AG09309 (cell line): Measurements from ENCODE around the gene PDE4D.

Experiments used
- DNase-seq: peaks from one replicate; pipeline ENCODE4 v3.0.0-alpha.2; 2010; ENCODE audit warnings: low read depth
- H3K4me3 ChIP-seq: 2 replicates; pipeline ENCODE4 v1.5.1; 2011; ENCODE audit warnings: mild to moderate bottlenecking, low read depth, low read length, moderate library complexity; ENCODE audit not compliant: control insufficient read depth
- TF ChIP-seq, protein P1 (sequence below): IDR thresholded peaks from 2 replicates; pipeline ENCODE4 v1.5.1; 2011; ENCODE audit warnings: mild to moderate bottlenecking, low read depth, low read length, inconsistent platforms; ENCODE audit not compliant: insufficient read depth, control insufficient read depth; ENCODE audit errors: missing control alignments

Gene PDE4D

DNA sequence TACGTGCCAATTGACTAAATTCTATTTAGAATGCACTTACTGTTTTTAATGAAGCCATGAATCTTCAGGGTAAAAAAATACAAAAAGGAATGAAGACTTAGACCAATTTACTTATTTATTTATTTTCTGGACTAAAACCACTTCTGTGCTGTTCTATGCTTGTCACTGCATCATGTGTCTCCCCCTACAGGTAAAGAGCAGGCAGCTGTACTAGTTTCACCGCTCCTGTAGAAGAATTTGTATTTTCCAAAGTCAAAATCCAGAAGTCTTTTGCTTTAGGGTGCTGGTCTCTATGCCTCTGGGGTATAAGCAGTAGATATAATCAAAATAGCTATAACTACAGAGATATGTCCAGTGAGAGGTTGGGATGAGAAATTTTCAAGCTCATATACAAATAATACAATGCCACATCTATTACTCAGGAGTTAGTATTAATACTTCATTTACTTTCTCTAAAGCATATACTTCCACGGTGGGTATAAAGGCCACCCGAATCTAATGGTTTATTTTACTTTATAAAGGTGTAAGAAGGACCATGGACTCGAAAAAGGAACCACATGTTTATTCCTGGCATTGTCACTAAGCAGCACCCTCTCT is 719.2 kb downstream of the PDE4D start:
- TF ChIP-seq, protein P1, sequence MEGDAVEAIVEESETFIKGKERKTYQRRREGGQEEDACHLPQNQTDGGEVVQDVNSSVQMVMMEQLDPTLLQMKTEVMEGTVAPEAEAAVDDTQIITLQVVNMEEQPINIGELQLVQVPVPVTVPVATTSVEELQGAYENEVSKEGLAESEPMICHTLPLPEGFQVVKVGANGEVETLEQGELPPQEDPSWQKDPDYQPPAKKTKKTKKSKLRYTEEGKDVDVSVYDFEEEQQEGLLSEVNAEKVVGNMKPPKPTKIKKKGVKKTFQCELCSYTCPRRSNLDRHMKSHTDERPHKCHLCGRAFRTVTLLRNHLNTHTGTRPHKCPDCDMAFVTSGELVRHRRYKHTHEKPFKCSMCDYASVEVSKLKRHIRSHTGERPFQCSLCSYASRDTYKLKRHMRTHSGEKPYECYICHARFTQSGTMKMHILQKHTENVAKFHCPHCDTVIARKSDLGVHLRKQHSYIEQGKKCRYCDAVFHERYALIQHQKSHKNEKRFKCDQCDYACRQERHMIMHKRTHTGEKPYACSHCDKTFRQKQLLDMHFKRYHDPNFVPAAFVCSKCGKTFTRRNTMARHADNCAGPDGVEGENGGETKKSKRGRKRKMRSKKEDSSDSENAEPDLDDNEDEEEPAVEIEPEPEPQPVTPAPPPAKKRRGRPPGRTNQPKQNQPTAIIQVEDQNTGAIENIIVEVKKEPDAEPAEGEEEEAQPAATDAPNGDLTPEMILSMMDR = peak; percentile 89
- DNase-seq = peak; percentile 53
- no peak overlapping the region for H3K4me3 ChIP-seq

DNA sequence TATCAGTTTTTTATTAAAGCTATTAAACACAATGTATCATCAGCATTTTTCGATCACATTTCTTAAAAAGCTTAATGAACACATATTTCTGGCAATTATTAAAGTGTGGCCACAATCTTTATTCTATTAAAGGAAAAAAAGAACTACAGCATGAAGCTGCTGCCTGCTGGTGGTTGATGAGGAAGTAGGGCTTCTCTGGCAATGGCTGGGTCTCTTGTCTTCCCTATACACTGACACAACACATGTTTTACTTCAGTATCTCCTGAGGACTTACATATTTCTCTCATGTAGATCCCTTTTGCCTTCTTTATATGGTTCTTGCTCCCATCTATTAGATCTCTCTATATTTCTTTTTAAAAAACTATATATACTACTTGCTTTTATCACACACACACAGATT is 719.9 kb downstream of the PDE4D start:
- H3K4me3 ChIP-seq = no peak overlapping the region
- no peak for DNase-seq
- TF ChIP-seq, protein P1 = no peak

DNA sequence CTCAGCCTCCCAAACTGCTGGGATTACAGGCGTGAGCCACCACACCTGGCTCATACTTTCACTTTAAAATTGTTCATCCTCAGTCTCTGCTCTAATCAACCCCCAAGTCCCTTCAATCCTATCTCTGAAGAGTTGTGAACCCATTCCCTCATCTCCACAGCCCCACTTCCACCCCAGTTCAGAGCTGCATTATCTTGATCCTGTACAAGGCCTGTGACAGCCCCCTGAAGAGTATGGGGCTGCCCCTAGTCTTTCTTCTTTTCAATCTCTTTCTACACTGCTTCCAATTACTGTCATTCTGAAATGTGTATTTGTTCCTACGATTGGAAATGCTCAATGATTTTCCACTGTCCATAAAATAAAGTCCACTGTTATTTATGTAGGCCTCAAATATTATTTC is 722.4 kb downstream of the PDE4D start:
- TF ChIP-seq, protein P1 = no peak
- no peak for DNase-seq
- H3K4me3 ChIP-seq = no peak overlapping the region

DNA sequence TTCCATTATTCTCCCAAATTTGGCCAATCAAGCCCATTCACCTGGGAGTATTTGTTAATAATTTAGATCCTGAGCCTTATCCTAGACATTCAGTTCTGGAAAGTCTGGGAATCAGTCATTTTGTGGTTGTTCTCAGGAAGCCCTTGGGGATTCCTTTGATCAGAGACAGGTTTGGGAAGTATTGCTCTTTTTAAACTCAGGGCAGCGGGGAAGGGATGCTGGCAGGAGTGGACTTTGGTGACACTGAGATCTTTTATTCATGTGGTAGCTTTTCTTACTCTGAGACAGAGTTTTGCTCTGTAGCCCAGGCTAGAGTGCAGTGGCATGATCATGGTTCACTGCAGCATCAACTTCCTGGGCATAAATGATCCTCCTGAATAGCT is 723.8 kb downstream of the PDE4D start:
- DNase-seq = no peak

DNA sequence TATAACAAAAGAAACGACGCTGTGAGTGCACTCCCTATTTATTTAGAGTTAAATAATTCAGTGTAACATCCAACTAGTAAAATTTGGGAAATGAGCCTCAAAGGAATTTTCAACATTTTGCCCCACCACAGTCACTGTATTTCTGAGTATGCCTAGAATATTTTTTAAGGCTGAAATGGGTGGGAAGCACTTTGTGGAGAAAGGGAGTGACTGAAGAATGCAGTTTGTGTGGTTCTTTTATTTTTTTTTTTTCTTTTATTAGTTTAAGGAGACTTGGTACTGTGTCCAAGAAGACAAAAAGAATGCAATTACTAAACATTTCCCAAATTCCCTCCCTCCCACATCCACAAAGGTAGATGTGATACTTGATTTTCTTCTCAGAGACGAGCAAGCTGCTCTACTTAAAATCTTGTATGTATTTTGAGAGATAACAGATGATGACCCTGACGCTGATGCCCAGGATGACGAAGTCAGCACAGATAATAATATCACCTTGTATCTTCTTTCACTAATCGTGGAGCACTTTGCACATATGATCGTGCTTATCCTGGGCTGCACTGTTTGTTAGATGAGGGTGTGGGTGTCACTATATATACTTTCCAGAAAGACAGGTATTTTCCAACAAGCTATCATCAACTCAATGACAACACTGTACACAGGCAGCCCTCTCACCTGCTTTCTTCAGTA is 724.3 kb downstream of the PDE4D start:
- TF ChIP-seq, protein P1 = no peak

More for the DNA sequence above, 723.8 kb downstream of the PDE4D start:
- H3K4me3 ChIP-seq = no peak overlapping the region
- TF ChIP-seq, protein P1 = no peak

DNA sequence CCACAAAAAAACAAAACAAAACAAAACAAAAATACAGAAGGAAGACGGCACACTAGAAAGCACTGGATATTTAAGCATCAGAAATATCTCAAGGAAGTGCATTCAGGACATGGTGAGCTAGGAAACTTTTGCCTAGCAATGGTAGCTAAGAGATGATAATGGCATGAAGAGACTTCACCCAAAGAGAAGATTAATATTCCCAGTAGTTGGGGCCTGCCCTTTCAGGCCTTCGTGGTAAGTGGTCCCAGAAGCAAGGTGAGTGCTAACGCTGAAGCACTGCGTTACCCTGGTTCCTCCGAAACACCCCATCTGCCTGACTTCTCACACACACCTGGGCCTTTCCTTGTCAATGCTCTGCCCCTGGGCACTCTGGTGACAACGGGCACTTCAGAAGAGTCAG is 725.5 kb downstream of the PDE4D start:
- no peak overlapping the region for H3K4me3 ChIP-seq
- no peak for DNase-seq
- TF ChIP-seq, protein P1 = no peak

More for the DNA sequence above, 724.3 kb downstream of the PDE4D start:
- no peak for DNase-seq
- no peak overlapping the region for H3K4me3 ChIP-seq
